WTC11 (cell line): ENCODE data around the gene IL6R. TPM values are rescaled to one million over a fixed set of nuclear protein-coding genes. Genes with fewer than 3 reads are reported as not detected.
A peak's percentile ranks its signal among the peaks of the same experiment; 100 is the strongest.

Experiments
- ATAC-seq: fragments of 200-7000 bp; cut with Tn5 transposase; 2 replicates; pipeline ENCODE4 v1.10.0; 2021; ENCODE audit warnings: mild to moderate bottlenecking, moderate library complexity
- CTCF ChIA-PET: fragments of 300-600 bp; sonication (Branson Sonifier 250); formaldehyde crosslinking; loops from one replicate; lab custom pipeline; 2021; ENCODE audit warnings: antibody characterized with exemption; lab: Charles Lee
- POLR2A ChIA-PET: fragments of 350-600 bp; sonication (Branson Sonifier 250); formaldehyde crosslinking; loops from one replicate; lab custom pipeline; 2021; ENCODE audit warnings: antibody characterized with exemption; lab: Charles Lee
- DNase-seq: peaks from one replicate; pipeline ENCODE4 v3.0.0; 2021; ENCODE audit warnings: low spot score
- H3K27ac Mint-ChIP-seq: 2 replicates; pipeline ENCODE4 v1.8.0; 2021; ENCODE audit warnings: mixed read lengths
- H3K27me3 Mint-ChIP-seq: 2 replicates; pipeline ENCODE4 v1.8.0; 2021; ENCODE audit warnings: low read depth, mild to moderate bottlenecking, moderate library complexity, mixed read lengths
- H3K36me3 Mint-ChIP-seq: 2 replicates; pipeline ENCODE4 v1.8.0; 2021; ENCODE audit warnings: mixed read lengths
- H3K4me1 Mint-ChIP-seq: 2 replicates; pipeline ENCODE4 v1.8.0; 2022; ENCODE audit warnings: mixed read lengths
- H3K4me3 Mint-ChIP-seq: 2 replicates; pipeline ENCODE4 v1.8.0; 2021; ENCODE audit warnings: mild to moderate bottlenecking, moderate library complexity, mixed read lengths
- H3K9me3 Mint-ChIP-seq: 2 replicates; pipeline ENCODE4 v1.8.0; 2021; ENCODE audit warnings: mixed read lengths
- CBFB ChIP-seq: sonication (generic); formaldehyde crosslinking; IDR thresholded peaks from 2 replicates; pipeline ENCODE4 v1.8.1; 2022; ENCODE audit warnings: mild to moderate bottlenecking, low read depth, missing genetic modification reagents
- FOXP1 ChIP-seq: sonication (generic); formaldehyde crosslinking; IDR thresholded peaks from 2 replicates; pipeline ENCODE4 v1.8.0; 2022; ENCODE audit warnings: missing genetic modification reagents, mild to moderate bottlenecking, moderate library complexity, borderline replicate concordance
- JUN ChIP-seq: sonication (generic); formaldehyde crosslinking; IDR thresholded peaks from 2 replicates; pipeline ENCODE4 v1.8.0; 2023; ENCODE audit warnings: mild to moderate bottlenecking, missing genetic modification reagents
- NR2C2 ChIP-seq: sonication (generic); formaldehyde crosslinking; IDR thresholded peaks from 2 replicates; pipeline ENCODE4 v1.8.0; 2022; ENCODE audit warnings: mild to moderate bottlenecking, missing genetic modification reagents
- TCF7 ChIP-seq: sonication (generic); formaldehyde crosslinking; IDR thresholded peaks from 2 replicates; pipeline ENCODE4 v1.8.0; 2022; ENCODE audit warnings: mild to moderate bottlenecking, low read depth, missing genetic modification reagents, moderate library complexity
- ZNF232 ChIP-seq: sonication (generic); formaldehyde crosslinking; IDR thresholded peaks from 2 replicates; pipeline ENCODE4 v1.8.0; 2022; ENCODE audit warnings: mild to moderate bottlenecking, missing genetic modification reagents
- ZNF416 ChIP-seq: fragments of 250-450 bp; sonication (Bioruptor Pico); IDR thresholded peaks from 2 replicates; pipeline ENCODE4 v1.9.0; 2021; ENCODE audit warnings: mild to moderate bottlenecking, inconsistent platforms
- total RNA-seq: library from RNA; stranded (reverse); gene quantifications from 3 replicates; pipeline ENCODE4 v1.2.3, GENCODE V29; 2021
- TF ChIP-seq, protein P1 (sequence below): sonication (generic); formaldehyde crosslinking; IDR thresholded peaks from 2 replicates; pipeline ENCODE4 v1.8.0; 2022; ENCODE audit warnings: missing genetic modification reagents
- TF ChIP-seq, protein P2 (sequence below): sonication (generic); formaldehyde crosslinking; IDR thresholded peaks from 2 replicates; pipeline ENCODE4 v1.8.0; 2023; ENCODE audit warnings: mild to moderate bottlenecking, missing genetic modification reagents
- TF ChIP-seq, protein P3 (sequence below): sonication (generic); formaldehyde crosslinking; IDR thresholded peaks from 2 replicates; pipeline ENCODE4 v1.8.0; 2022; ENCODE audit warnings: mild to moderate bottlenecking, missing genetic modification reagents
- TF ChIP-seq, protein P4 (sequence below): sonication (generic); formaldehyde crosslinking; IDR thresholded peaks from 2 replicates; pipeline ENCODE4 v1.8.1; 2023; ENCODE audit warnings: mild to moderate bottlenecking, missing genetic modification reagents, moderate library complexity
- TF ChIP-seq, protein P5 (sequence below): sonication (generic); formaldehyde crosslinking; IDR thresholded peaks from 2 replicates; pipeline ENCODE4 v1.8.1; 2022; ENCODE audit warnings: mild to moderate bottlenecking, moderate library complexity, missing genetic modification reagents
- TF ChIP-seq, protein P6 (sequence below): fragments of 250-450 bp; sonication (Bioruptor Pico); IDR thresholded peaks from 2 replicates; pipeline ENCODE4 v2.1.2; 2022; ENCODE audit warnings: mild to moderate bottlenecking, moderate library complexity

The IL6R gene
- total RNA-seq, 1 experiment from 2014 or later: 7.0 TPM

DNA sequence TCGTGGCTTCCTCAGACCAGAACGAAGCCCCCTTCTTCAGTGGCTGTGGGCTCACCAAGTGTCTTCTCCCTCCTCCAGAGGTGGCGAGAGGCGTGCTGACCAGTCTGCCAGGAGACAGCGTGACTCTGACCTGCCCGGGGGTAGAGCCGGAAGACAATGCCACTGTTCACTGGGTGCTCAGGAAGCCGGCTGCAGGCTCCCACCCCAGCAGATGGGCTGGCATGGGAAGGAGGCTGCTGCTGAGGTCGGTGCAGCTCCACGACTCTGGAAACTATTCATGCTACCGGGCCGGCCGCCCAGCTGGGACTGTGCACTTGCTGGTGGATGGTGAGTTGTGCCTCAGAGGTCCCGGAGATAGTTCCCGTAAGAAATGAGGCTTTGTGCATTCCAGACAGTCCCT lies 24.0 kb downstream of the IL6R start (continued):
- TF ChIP-seq TCF7 (CRISPR knock-in tag): no peak

DNA sequence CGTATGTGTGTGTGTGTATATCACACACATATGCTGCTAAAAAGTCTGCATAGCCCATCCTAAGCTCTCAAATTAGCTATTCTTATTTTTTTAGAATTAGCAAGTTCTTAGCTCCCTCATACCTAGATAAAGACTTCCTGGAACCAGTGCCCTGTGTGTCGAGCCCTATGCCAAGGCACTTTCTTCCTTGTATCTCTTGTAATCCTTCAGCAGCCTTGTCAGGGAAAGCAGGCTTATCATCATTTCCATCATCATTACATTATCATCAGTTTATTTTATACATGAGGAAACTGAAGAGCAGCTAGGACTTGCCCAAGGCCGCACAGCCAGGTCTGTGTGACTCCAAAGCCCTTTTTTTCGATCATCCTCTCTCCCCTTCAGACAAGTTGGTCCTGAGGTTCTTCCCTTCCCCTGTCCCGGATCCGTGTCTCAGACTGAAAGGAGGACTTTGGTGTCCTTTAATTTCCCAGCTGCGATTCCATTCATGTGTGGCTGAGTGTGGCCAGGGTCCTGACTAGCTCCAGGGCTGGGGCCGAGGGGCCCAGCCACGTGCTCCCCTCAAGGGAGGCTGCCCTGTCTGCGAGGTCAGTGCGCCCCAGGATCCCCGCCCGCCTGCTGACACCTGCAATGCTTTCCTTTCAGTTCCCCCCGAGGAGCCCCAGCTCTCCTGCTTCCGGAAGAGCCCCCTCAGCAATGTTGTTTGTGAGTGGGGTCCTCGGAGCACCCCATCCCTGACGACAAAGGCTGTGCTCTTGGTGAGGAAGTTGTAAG lies 24.9 kb downstream of the IL6R start:
- CTCF ChIA-PET: interaction anchor here (2.8 kb wide), 1 partner anchor 96 kb away, joined by 9 read pairs; no protein-coding TSS in a partner anchor

DNA sequence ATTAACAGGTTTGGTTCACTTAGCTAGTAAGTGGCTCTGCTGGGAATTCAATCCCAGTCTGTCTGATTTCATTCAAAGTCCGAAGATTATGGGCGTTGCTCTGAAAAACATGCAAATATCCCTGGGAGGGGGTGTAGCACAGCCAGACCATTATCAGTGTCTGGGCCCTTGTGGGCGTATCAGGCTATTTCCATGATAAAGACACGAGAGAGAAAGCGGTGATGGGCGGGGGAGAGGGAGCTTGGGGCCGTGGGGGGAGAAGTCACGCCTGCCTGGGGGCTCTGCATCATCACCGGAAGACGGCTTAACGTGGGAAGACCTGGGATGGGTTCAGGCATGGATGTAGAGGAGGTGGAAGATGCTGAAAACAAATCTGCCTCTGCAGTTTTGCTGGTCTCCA lies 25.8 kb downstream of the IL6R start:
- ATAC-seq: peak; percentile 74
- H3K27ac Mint-ChIP-seq: 0 out of 2 replicates have a peak overlapping the region, but pooled peaks have one; percentile 64
- H3K4me1 Mint-ChIP-seq: peaks cover 40% of the 10 kb centered on the region
- no peaks in the 10 kb centered on the region for H3K36me3 Mint-ChIP-seq
- ChIA-PET POLR2A (no interaction called here), CTCF (interaction anchor here (2.8 kb wide), 1 partner anchor 96 kb away, joined by 9 read pairs; no protein-coding TSS in a partner anchor)
- H3K4me3 Mint-ChIP-seq: peak overlapping the region; percentile 20
- no peaks in the 10 kb centered on the region for H3K27me3 Mint-ChIP-seq
- H3K9me3 Mint-ChIP-seq: no peaks in the 10 kb centered on the region
- no peak for TF ChIP-seq ZNF416 (CRISPR knock-in tag)
- TF ChIP-seq, protein P1, sequence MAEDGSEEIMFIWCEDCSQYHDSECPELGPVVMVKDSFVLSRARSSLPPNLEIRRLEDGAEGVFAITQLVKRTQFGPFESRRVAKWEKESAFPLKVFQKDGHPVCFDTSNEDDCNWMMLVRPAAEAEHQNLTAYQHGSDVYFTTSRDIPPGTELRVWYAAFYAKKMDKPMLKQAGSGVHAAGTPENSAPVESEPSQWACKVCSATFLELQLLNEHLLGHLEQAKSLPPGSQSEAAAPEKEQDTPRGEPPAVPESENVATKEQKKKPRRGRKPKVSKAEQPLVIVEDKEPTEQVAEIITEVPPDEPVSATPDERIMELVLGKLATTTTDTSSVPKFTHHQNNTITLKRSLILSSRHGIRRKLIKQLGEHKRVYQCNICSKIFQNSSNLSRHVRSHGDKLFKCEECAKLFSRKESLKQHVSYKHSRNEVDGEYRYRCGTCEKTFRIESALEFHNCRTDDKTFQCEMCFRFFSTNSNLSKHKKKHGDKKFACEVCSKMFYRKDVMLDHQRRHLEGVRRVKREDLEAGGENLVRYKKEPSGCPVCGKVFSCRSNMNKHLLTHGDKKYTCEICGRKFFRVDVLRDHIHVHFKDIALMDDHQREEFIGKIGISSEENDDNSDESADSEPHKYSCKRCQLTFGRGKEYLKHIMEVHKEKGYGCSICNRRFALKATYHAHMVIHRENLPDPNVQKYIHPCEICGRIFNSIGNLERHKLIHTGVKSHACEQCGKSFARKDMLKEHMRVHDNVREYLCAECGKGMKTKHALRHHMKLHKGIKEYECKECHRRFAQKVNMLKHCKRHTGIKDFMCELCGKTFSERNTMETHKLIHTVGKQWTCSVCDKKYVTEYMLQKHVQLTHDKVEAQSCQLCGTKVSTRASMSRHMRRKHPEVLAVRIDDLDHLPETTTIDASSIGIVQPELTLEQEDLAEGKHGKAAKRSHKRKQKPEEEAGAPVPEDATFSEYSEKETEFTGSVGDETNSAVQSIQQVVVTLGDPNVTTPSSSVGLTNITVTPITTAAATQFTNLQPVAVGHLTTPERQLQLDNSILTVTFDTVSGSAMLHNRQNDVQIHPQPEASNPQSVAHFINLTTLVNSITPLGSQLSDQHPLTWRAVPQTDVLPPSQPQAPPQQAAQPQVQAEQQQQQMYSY (CRISPR knock-in tag): 0 out of 2 replicates have a peak, but pooled peaks have one; percentile 30
- DNase-seq: peak; percentile 53

More for the DNA sequence above, 24.9 kb downstream of the IL6R start:
- Mint-ChIP-seq H3K36me3 (no peaks in the 10 kb centered on the region), H3K4me3 (0 out of 2 replicates have a peak overlapping the region, but pooled peaks have one; percentile 20)
- no peak for ATAC-seq
- TF ChIP-seq ZNF232 (CRISPR knock-in tag): 0 out of 2 replicates have a peak, but pooled peaks have one; percentile 46
- TF ChIP-seq, protein P2, sequence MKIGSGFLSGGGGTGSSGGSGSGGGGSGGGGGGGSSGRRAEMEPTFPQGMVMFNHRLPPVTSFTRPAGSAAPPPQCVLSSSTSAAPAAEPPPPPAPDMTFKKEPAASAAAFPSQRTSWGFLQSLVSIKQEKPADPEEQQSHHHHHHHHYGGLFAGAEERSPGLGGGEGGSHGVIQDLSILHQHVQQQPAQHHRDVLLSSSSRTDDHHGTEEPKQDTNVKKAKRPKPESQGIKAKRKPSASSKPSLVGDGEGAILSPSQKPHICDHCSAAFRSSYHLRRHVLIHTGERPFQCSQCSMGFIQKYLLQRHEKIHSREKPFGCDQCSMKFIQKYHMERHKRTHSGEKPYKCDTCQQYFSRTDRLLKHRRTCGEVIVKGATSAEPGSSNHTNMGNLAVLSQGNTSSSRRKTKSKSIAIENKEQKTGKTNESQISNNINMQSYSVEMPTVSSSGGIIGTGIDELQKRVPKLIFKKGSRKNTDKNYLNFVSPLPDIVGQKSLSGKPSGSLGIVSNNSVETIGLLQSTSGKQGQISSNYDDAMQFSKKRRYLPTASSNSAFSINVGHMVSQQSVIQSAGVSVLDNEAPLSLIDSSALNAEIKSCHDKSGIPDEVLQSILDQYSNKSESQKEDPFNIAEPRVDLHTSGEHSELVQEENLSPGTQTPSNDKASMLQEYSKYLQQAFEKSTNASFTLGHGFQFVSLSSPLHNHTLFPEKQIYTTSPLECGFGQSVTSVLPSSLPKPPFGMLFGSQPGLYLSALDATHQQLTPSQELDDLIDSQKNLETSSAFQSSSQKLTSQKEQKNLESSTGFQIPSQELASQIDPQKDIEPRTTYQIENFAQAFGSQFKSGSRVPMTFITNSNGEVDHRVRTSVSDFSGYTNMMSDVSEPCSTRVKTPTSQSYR: no peak
- TF ChIP-seq, protein P3, sequence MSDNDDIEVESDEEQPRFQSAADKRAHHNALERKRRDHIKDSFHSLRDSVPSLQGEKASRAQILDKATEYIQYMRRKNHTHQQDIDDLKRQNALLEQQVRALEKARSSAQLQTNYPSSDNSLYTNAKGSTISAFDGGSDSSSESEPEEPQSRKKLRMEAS (CRISPR knock-in tag): peak; percentile 68
- TF ChIP-seq, protein P4, sequence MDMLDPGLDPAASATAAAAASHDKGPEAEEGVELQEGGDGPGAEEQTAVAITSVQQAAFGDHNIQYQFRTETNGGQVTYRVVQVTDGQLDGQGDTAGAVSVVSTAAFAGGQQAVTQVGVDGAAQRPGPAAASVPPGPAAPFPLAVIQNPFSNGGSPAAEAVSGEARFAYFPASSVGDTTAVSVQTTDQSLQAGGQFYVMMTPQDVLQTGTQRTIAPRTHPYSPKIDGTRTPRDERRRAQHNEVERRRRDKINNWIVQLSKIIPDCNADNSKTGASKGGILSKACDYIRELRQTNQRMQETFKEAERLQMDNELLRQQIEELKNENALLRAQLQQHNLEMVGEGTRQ (CRISPR knock-in tag): 0 out of 2 replicates have a peak, but pooled peaks have one; percentile 9
- TF ChIP-seq, all 79 proteins: peak for 3
- Mint-ChIP-seq H3K27ac (peak overlapping the region; percentile 64; the same call in 1 of the 2 replicates), H3K9me3 (no peaks in the 10 kb centered on the region), H3K27me3 (no peaks in the 10 kb centered on the region), H3K4me1 (peaks cover 40% of the 10 kb centered on the region)
- POLR2A ChIA-PET: interaction anchor here (0.6 kb wide), 1 partner anchor 358 kb away, joined by 9 read pairs; no protein-coding TSS in a partner anchor
- no peak for DNase-seq

DNA sequence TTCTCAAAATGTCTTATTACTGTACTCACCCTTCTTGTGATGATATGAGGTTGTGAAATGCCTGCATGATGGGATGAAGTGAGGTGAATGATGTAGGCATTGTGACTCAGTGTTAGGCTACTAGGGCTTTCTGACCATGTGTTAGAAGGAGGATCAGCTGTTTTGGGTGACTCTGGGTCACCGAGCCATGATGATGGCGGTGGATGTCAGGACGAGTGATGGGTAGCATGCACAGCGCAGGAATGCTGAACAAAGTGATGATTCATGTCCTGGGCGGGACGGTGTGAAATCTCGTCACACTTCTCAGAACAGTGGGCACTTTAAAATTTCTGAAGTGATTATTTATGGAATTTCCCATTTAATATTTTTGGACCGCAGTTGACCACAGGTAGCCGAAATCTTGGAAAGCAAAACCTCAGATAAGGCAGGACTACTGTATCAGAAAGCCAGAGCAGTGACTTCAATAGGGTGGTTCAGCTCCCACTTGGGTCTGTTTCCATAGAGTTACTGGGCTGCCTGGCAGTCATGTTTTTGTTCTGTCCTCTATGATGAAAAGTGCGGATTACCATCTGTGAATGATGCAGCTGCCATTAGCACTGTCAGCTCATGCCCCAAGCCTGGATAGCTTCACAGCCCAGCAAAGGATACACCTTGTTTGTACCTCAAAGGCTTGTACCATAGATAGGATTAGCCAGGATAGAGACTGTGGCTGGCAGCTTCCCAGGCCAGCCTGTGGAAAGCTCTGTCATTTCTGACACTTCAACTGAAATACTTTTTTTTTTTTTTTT lies 26.6 kb downstream of the IL6R start:
- no peak for DNase-seq
- no peak overlapping the region for H3K4me3 Mint-ChIP-seq
- CTCF ChIA-PET: interaction anchor here (0.7 to 2.8 kb wide), 5 partner anchors 32 to 115 kb away, joined by 3 to 9 read pairs (median 5); no protein-coding TSS in a partner anchor
- no peaks in the 10 kb centered on the region for H3K9me3 Mint-ChIP-seq
- 0 out of 2 replicates have a peak overlapping the region, but pooled peaks have one; percentile 1 for H3K27ac Mint-ChIP-seq
- POLR2A ChIA-PET: interaction anchor here (0.7 kb wide), 1 partner anchor 8 kb away, joined by 3 read pairs; no protein-coding TSS in a partner anchor
- no peaks in the 10 kb centered on the region for H3K36me3 Mint-ChIP-seq
- no peak for ATAC-seq
- H3K27me3 Mint-ChIP-seq: no peaks in the 10 kb centered on the region
- peaks cover 40% of the 10 kb centered on the region for H3K4me1 Mint-ChIP-seq
- TF ChIP-seq, protein P4 (CRISPR knock-in tag): no peak
- TF ChIP-seq JUN (no peak), NR2C2 (CRISPR knock-in tag) (no peak), CBFB (CRISPR knock-in tag) (no peak), FOXP1 (CRISPR knock-in tag) (no peak)
- TF ChIP-seq, protein P5, sequence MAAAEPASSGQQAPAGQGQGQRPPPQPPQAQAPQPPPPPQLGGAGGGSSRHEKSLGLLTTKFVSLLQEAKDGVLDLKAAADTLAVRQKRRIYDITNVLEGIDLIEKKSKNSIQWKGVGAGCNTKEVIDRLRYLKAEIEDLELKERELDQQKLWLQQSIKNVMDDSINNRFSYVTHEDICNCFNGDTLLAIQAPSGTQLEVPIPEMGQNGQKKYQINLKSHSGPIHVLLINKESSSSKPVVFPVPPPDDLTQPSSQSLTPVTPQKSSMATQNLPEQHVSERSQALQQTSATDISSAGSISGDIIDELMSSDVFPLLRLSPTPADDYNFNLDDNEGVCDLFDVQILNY: no peak
- TF ChIP-seq, protein P3 (CRISPR knock-in tag): no peak
- TF ChIP-seq, protein P6, sequence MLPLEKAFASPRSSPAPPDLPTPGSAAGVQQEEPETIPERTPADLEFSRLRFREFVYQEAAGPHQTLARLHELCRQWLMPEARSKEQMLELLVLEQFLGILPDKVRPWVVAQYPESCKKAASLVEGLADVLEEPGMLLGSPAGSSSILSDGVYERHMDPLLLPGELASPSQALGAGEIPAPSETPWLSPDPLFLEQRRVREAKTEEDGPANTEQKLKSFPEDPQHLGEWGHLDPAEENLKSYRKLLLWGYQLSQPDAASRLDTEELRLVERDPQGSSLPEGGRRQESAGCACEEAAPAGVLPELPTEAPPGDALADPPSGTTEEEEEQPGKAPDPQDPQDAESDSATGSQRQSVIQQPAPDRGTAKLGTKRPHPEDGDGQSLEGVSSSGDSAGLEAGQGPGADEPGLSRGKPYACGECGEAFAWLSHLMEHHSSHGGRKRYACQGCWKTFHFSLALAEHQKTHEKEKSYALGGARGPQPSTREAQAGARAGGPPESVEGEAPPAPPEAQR (CRISPR knock-in tag): no peak
